Mammary epithelial cell (primary cell): Measurements from ENCODE around the gene ILKAP.

Experiments used
- EZH2 ChIP-seq: IDR thresholded peaks from 2 replicates; pipeline ENCODE4 v1.6.1; 2012; ENCODE audit warnings: low read length, inconsistent platforms, borderline replicate concordance
- TF ChIP-seq, protein P1 (sequence below), 2 donors: IDR thresholded peaks in 1 of 2; conservative IDR thresholded peaks in 1 of 2; 2 replicates each; pipeline ENCODE4 v1.5.1; 2011 to 2012; ENCODE audit warnings: inconsistent platforms in 2 of 2, low read length in 2 of 2, mild to moderate bottlenecking in 2 of 2, control low read depth in 1 of 2, low read depth in 1 of 2; ENCODE audit not compliant: insufficient read depth in 1 of 2; ENCODE audit errors: extremely low read depth in 1 of 2

DNA sequence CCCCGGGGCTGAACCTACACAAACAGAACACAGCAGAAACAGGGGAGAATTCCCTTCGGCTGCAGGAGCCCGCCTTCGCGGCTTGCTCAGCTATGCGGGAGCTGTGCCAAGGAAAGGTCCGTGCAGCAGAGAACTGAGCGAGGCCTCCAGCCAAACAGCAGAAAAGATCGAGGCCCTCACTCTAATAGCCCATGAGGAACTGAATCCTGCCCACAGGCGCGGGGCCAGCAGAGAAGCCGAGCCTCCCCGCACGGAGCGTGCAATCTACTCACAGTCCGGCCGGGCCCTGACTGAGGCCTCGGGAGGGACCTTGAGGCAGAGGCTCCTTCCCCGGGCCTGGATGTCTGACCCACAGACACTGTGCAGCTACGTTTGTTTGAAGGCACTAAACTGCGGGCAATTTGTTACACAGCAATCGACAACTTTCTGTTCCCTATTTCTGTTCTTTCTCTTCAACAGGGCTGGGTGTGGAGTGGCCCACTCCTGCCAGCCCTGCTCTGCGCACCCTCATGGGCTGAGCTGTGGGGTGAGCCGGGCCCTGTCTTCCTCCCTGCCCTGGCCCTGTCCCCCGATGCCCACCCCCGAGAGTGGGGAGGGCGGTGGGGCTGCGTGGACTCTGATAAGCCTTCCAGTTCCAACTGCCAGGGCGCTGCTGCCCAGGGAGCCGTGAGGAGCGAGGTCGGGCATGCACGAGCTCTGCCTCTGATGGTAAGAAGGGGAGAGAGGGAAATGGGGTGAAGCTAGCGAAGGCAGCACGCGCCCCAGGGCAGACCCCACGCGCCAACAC is 22.6 kb upstream of the ILKAP start:
- TF ChIP-seq, protein P1, sequence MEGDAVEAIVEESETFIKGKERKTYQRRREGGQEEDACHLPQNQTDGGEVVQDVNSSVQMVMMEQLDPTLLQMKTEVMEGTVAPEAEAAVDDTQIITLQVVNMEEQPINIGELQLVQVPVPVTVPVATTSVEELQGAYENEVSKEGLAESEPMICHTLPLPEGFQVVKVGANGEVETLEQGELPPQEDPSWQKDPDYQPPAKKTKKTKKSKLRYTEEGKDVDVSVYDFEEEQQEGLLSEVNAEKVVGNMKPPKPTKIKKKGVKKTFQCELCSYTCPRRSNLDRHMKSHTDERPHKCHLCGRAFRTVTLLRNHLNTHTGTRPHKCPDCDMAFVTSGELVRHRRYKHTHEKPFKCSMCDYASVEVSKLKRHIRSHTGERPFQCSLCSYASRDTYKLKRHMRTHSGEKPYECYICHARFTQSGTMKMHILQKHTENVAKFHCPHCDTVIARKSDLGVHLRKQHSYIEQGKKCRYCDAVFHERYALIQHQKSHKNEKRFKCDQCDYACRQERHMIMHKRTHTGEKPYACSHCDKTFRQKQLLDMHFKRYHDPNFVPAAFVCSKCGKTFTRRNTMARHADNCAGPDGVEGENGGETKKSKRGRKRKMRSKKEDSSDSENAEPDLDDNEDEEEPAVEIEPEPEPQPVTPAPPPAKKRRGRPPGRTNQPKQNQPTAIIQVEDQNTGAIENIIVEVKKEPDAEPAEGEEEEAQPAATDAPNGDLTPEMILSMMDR (conservative IDR thresholded peaks at IDR 0.05 in 1 of 2, IDR thresholded peaks at IDR 0.05 in 1 of 2; ENCODE audit: extremely low read depth in 1 of 2, insufficient read depth in 1 of 2, low read depth in 1 of 2, low read length in 2 of 2): no peak
- TF ChIP-seq EZH2: no peak
